SKM-1 treated with dmso at 0.1 percent for 144 hours (cell line): ENCODE measurements around the gene DNAJC24.

Experiments
- DNase-seq: peaks from one replicate; lab custom pipeline; 2025; ENCODE audit not compliant: unreplicated experiment; lab: John Stamatoyannopoulos, UW

Gene DNAJC24

GRCh38 chr11:31414338-31414737 lies 44.7 kb downstream of the DNAJC24 start:
- DNase-seq: no peak

GRCh38 chr11:31415435-31415834 lies 45.8 kb downstream of the DNAJC24 start:
- no peak for DNase-seq

- no peak for DNase-seq
Measured at GRCh38 chr11:31417357-31417756, 47.7 kb downstream of the DNAJC24 start.

GRCh38 chr11:31417816-31418215 lies 48.2 kb downstream of the DNAJC24 start:
- DNase-seq: no peak

- DNase-seq: no peak
Measured at GRCh38 chr11:31419138-31419537, 49.5 kb downstream of the DNAJC24 start.

- no peak for DNase-seq
Measured at GRCh38 chr11:31419669-31420068, 50.0 kb downstream of the DNAJC24 start.

GRCh38 chr11:31421820-31422219 lies 52.2 kb downstream of the DNAJC24 start:
- DNase-seq: no peak

- no peak for DNase-seq
Measured at GRCh38 chr11:31422703-31423102, 53.0 kb downstream of the DNAJC24 start.

GRCh38 chr11:31424652-31425051 lies 55.0 kb downstream of the DNAJC24 start:
- DNase-seq: no peak

- DNase-seq: no peak
Measured at GRCh38 chr11:31433851-31434250, 64.2 kb downstream of the DNAJC24 start.

- no peak for DNase-seq
Measured at GRCh38 chr11:31437742-31438435, 68.2 kb downstream of the DNAJC24 start.

GRCh38 chr11:31441296-31441695 lies 71.6 kb downstream of the DNAJC24 start:
- no peak for DNase-seq

- DNase-seq: no peak
Measured at GRCh38 chr11:31442086-31442485, 72.4 kb downstream of the DNAJC24 start.

GRCh38 chr11:31443802-31444201 lies 74.1 kb downstream of the DNAJC24 start:
- DNase-seq: no peak

- DNase-seq: no peak
Measured at GRCh38 chr11:31445621-31446020, 76.0 kb downstream of the DNAJC24 start.

GRCh38 chr11:31449040-31449439 lies 79.4 kb downstream of the DNAJC24 start:
- DNase-seq: no peak

GRCh38 chr11:31450841-31451240 lies 81.2 kb downstream of the DNAJC24 start:
- DNase-seq: no peak

- DNase-seq: no peak
Measured at GRCh38 chr11:31455177-31455576, 85.5 kb downstream of the DNAJC24 start.

GRCh38 chr11:31464436-31464835 lies 94.8 kb downstream of the DNAJC24 start:
- no peak for DNase-seq

- no peak for DNase-seq
Measured at GRCh38 chr11:31474083-31474482, 104.4 kb downstream of the DNAJC24 start.

- no peak for DNase-seq
Measured at GRCh38 chr11:31477528-31478222, 108.0 kb downstream of the DNAJC24 start.

GRCh38 chr11:31478223-31478590 lies 108.5 kb downstream of the DNAJC24 start:
- no peak for DNase-seq

- no peak for DNase-seq
Measured at GRCh38 chr11:31479066-31479465, 109.4 kb downstream of the DNAJC24 start.
